AG04450 (cell line): ENCODE results near the gene ELOVL3. TPM values are rescaled to one million over a fixed set of nuclear protein-coding genes. Genes with fewer than 3 reads are reported as not detected.

Experiments
- CTCF ChIA-PET: fragments of 300-600, 350-600 bp; formaldehyde crosslinking; extraction: SDS; loops from one replicate; lab custom pipeline; 2022; ENCODE audit warnings: antibody characterized with exemption, inconsistent platforms; lab: Charles Lee
- POLR2A ChIA-PET: fragments of 350-600 bp; formaldehyde crosslinking; extraction: SDS; loops from one replicate; lab custom pipeline; 2021; ENCODE audit warnings: antibody characterized with exemption, inconsistent platforms; lab: Yijun Ruan, JAX
- DNase-seq: peaks from one replicate; pipeline ENCODE4 v3.0.0-alpha.2; 2011; ENCODE audit warnings: low read depth, low spot score
- H3K27ac ChIP-seq: one replicate; pipeline ENCODE4 v1.5.1; 2012; ENCODE audit warnings: low read depth, low read length, control low read depth
- H3K27me3 ChIP-seq: one replicate; pipeline ENCODE4 v1.6.0; 2012; ENCODE audit warnings: low read length; ENCODE audit not compliant: control insufficient read depth, insufficient read depth
- H3K4me3 ChIP-seq: 2 replicates; pipeline ENCODE4 v1.5.1; 2011; ENCODE audit warnings: mild to moderate bottlenecking, low read depth, low read length, control low read depth
- H3K9me3 ChIP-seq: 2 replicates; pipeline ENCODE4 v1.5.1; 2012; ENCODE audit warnings: low read length; ENCODE audit not compliant: control insufficient read depth, insufficient read depth
- CTCF ChIP-seq: IDR thresholded peaks from 2 replicates; pipeline ENCODE4 v1.5.1; 2011; ENCODE audit warnings: low read depth, low read length, control low read depth, inconsistent platforms
- polyA plus RNA-seq: library from polyadenylated mRNA; depleted of rRNA; stranded (reverse); fragments of >200 nt; gene quantifications from 2 replicates; pipeline ENCODE4 v1.2.3, GENCODE V29; 2011

Gene ELOVL3
- polyA plus RNA-seq, 1 experiment = 0.16 TPM

- peak within 1 kb of the TSS; percentile 77 for H3K4me3 ChIP-seq
- ChIA-PET CTCF (interaction anchor here (0.6 to 5.7 kb wide), 4 partner anchors 11 to 110 kb away, joined by 3 to 38 read pairs (median 20); no protein-coding TSS in a partner anchor), POLR2A (interaction anchor here (0.8 kb wide), 1 partner anchor 14 kb away, joined by 4 read pairs; no protein-coding TSS in a partner anchor)
- H3K27me3 ChIP-seq = peaks cover 32% of the 10 kb centered on the region
- H3K27ac ChIP-seq = peak within 1 kb of the TSS; percentile 21
- TF ChIP-seq CTCF = no peak
- H3K9me3 ChIP-seq = no peaks in the 10 kb centered on the region
- DNase-seq = peak; percentile 78
Observed at GRCh38 chr10:102241444-102242117, 15.5 kb downstream of the ELOVL3 start, which contains the start of gene PITX3. PITX3 (minus strand) TSS chr10:102241512; CDS start chr10:102232080, 9,432 bp downstream.

GRCh38 chr10:102242118-102242485, 16.0 kb downstream of the ELOVL3 start:
- CTCF ChIA-PET = interaction anchor here (3.3 kb wide), 1 partner anchor 11 kb away, joined by 38 read pairs; no protein-coding TSS in a partner anchor

GRCh38 chr10:102243309-102243708, 17.2 kb downstream of the ELOVL3 start:
- ChIA-PET POLR2A (no interaction called here), CTCF (interaction anchor here (0.9 to 2.7 kb wide), 2 partner anchors 109 to 170 kb away, joined by 5 to 9 read pairs; no protein-coding TSS in a partner anchor)
- TF ChIP-seq CTCF = no peak

More at GRCh38 chr10:102242118-102242485, 16.0 kb downstream of the ELOVL3 start:
- no peak for TF ChIP-seq CTCF
- POLR2A ChIA-PET = no interaction called here
- DNase-seq = no peak
- Histone ChIP-seq H3K9me3 (no peaks in the 10 kb centered on the region), H3K27ac (no peak overlapping the region), H3K4me3 (peak overlapping the region; percentile 77), H3K27me3 (peaks cover 27% of the 10 kb centered on the region)

GRCh38 chr10:102245082-102245931, 19.2 kb downstream of the ELOVL3 start, which contains the start of gene GBF1:
GBF1 (plus strand) TSS chr10:102245532; CDS start chr10:102258939, 13,407 bp downstream.
- Histone ChIP-seq H3K27ac (peak within 1 kb of the TSS; percentile 83), H3K4me3 (peak within 1 kb of the TSS; percentile 100), H3K9me3 (no peaks in the 10 kb centered on the region), H3K27me3 (peaks cover 6% of the 10 kb centered on the region)
- ChIA-PET CTCF (interaction anchor here (1.0 to 2.7 kb wide), 4 partner anchors 13 to 107 kb away, joined by 3 to 9 read pairs (median 3); no protein-coding TSS in a partner anchor), POLR2A (interaction anchor here (0.6 to 1.2 kb wide), 9 partner anchors 19 to 112 kb away, joined by 3 to 8 read pairs (median 3); partner anchors contain the start of gene ELOVL3)
- no peak for TF ChIP-seq CTCF
- peak; percentile 99 for DNase-seq

More at GRCh38 chr10:102243309-102243708, 17.2 kb downstream of the ELOVL3 start:
- Histone ChIP-seq H3K27ac (no peak overlapping the region), H3K9me3 (no peaks in the 10 kb centered on the region), H3K4me3 (no peak overlapping the region), H3K27me3 (peaks cover 18% of the 10 kb centered on the region)
- no peak for DNase-seq
